HG03354 (cell line): ENCODE data around the gene OR52B2.
A peak's percentile ranks its signal among the peaks of the same experiment; 100 is the strongest.

Experiments used
- ATAC-seq: cut with Tn5 transposase; IDR thresholded peaks from one replicate; pipeline ENCODE4 v1.9.1; 2021; ENCODE audit warnings: mild to moderate bottlenecking; ENCODE audit not compliant: unreplicated experiment, poor library complexity, severe bottlenecking

OR52B2 gene

GRCh38 chr11:6170226-6170625, at the start of gene OR52B2:
Gene OR52B2 (minus strand): TSS chr11:6170326. CDS start chr11:6170326, 0 bp downstream.
- no peak for ATAC-seq

GRCh38 chr11:6219359-6219758, 49.2 kb upstream of the OR52B2 start:
- ATAC-seq, result no peak

- no peak for ATAC-seq
Measured at GRCh38 chr11:6217722-6218121, 47.6 kb upstream of the OR52B2 start.

DNA sequence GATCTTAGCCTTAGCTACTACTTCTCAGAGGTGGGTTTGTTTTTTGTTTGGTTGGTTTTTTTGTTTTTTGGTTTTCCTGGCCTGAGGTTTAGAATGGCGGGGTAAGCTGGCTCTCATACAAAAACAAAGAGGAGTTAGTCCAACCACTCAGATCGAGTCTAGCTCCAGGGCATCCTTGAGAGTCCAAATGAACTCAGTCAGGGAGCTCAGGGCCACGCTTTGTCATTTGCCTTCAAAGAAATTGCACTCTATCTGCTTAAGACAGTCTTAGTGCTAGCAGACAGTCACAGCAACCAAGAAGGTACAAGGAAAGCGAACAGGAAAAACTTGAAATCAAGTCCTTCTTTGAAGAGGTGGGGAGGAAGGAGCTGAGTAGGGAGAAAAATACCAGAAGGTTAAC, 46.4 kb upstream of the OR52B2 start:
- ATAC-seq, result no peak

DNA sequence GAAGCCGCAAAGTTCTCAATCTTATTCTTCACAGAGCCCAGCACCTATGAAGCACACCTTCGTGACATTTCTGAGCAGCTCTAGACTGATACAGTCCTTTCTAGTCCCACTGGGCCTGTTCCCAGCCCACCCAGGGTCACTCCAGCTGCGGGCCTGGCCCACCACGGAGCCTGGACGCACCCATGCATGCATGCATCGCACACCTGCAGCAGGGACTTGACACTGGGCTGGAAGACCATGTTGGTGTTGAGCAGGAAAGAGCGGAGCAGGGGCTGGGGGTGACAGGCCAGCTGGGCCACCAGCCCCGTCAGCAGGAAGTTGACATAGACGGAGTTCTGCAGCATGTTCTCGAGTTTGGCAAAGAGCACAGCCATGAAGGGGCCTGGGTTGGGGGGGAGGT, 44.4 kb upstream of the OR52B2 start:
- ATAC-seq, result no peak

GRCh38 chr11:6210274-6210955, 40.3 kb upstream of the OR52B2 start:
- no peak for ATAC-seq

GRCh38 chr11:6209801-6210200, 39.7 kb upstream of the OR52B2 start:
- ATAC-seq, result no peak

- ATAC-seq, result no peak
Measured at GRCh38 chr11:6206456-6207180, 36.5 kb upstream of the OR52B2 start.

DNA sequence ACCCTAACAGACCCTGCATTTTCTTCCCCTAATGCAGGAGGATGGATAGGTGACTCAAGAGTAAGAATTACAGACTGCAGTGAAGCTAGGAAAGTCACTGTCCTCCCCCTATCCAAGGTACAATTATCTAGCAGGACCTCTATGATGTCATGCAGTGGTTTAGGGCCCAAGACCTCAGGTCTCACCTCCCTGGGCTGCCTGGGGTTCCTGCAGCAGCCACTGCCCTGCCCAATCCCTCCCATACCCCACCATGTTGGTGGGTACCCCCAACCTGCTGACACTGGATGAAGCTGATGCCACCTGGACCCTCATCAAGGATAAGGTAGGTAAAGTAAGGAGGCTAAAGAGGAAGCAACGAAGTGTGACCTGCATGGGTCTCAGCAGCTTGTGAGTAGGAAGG, 35.2 kb upstream of the OR52B2 start, which contains the start of gene C11orf42:
Gene C11orf42, plus strand, starts transcription at position 192 of the 400 bp plus-strand sequence. Its CDS starts 59 bp downstream, at position 251.
- ATAC-seq, result no peak

DNA sequence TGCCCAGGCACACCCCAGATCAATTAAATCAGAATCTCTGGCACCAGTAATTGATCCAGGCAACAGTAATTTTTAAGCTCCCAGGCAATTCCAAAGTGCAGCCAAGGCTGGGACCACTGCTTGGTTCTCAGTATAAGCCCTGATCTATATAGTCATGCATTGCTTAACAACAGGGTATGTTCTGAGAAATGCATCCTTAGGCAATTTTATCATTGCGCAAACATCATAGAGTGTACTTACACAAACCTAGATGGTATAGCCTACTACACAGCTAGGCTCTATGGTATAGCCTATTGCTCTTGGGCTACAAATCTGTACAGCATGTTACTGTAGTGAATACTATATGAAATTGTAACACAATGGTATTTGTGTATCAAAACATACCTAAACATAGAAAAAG, 34.6 kb upstream of the OR52B2 start:
- no peak for ATAC-seq

- peak; percentile 80 for ATAC-seq
Measured at GRCh38 chr11:6203327-6203726, 33.2 kb upstream of the OR52B2 start.

DNA sequence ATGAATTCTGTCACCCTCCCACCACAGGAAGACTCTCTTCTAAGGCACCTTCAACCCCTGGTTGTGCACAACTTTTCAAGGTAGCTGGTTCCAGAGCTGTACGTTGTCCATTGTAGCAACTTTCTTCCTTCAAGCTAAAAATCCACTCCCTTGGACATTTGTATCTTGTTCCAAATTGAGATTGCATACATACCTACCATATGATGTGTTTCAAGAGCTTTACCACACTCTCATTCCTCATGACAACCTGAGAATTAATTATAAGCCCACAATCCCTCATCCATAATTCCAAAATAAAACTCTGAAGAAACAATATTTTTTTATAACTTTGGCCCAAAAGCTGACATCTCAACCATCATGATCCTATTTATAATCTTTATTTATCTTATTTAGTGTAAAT, 31.9 kb upstream of the OR52B2 start:
- no peak for ATAC-seq

- no peak for ATAC-seq
Measured at GRCh38 chr11:6201481-6201880, 31.4 kb upstream of the OR52B2 start.

GRCh38 chr11:6200975-6201374, 30.8 kb upstream of the OR52B2 start:
- no peak for ATAC-seq

DNA sequence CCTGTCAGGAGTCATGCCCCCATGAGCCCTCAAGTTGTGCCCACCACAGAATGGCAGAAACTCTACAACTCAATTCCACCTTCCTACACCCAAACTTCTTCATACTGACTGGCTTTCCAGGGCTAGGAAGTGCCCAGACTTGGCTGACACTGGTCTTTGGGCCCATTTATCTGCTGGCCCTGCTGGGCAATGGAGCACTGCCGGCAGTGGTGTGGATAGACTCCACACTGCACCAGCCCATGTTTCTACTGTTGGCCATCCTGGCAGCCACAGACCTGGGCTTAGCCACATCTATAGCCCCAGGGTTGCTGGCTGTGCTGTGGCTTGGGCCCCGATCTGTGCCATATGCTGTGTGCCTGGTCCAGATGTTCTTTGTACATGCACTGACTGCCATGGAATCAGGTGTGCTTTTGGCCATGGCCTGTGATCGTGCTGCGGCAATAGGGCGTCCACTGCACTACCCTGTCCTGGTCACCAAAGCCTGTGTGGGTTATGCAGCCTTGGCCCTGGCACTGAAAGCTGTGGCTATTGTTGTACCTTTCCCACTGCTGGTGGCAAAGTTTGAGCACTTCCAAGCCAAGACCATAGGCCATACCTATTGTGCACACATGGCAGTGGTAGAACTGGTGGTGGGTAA, 29.2 kb upstream of the OR52B2 start, which contains the start of gene OR52W1:
Gene OR52W1, plus strand, starts transcription at position 51 of the 637 bp plus-strand sequence. Its CDS starts 0 bp downstream, at position 51.
- ATAC-seq, result no peak

DNA sequence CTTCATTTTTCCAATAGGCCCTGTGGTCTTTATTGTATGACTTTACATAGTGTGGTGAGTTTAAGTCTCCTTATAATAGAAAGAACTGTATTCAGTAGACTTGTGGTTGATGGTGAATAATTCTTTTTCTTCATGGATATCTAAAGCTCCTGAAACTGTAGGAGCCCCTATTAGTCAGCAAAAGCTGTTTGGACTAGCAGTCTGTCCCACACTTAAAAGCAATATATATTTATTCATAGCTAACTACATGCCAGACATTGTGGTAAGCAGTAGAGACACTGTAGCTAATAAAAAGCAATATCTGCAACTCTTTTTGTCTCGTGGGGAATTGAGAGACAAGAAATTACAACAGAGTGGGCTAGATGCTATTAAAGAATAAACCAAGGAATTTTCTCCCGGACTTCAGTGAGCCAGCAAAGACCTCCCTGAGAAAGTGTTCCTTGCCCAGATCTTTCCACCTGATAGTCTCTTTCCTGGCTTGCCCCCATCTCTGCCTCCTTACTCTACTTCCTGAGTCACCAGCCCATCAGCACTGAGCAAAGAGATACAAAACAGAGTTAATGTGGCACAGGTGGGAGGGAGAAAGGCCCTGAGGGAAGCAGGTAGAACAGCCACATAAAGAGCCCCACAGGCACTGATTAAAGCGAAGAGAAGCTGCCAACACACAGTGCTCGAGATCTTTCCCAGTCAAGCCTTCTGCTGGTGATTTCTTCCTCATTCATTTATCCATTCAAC, 27.5 kb upstream of the OR52B2 start:
- ATAC-seq, result no peak

DNA sequence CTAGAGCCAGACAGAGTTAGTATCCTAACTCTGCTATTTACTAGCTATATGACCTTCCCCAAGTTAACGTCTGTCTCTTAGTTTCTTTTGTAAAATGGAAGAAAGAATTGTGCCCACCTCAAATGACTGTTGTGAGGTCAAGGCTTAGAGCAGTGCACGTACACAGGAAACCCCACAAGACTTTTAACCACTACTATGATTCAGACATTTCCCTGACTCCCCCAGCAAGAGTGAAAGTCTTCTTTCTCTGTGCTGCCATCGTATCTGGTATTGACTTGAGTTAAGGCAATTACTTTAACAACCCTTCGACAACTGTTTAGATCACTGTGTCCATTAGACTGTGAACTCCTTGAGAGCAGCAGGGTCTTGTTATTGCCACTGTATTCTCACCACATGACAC, 26.3 kb upstream of the OR52B2 start:
- no peak for ATAC-seq

- no peak for ATAC-seq
Measured at GRCh38 chr11:6194065-6194581, 24.0 kb upstream of the OR52B2 start.

DNA sequence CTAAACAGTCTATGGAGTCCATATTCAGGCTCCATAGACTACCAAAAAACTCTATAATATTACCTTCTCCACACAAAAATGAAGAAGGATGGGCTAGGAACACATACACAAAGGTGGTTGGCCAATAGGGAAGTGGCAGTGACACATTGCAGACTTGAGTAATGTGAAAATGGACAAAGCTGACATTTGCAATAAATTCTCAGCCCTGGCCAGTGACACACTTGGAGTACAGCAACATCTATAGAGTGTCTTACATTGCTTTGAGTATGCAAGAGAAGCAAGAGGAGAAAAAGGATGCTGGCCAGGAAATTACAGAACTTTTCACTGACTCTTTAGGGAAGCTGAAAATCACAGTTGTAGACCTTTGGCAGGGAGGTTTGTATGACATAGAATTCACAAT, 21.6 kb upstream of the OR52B2 start:
- no peak for ATAC-seq

DNA sequence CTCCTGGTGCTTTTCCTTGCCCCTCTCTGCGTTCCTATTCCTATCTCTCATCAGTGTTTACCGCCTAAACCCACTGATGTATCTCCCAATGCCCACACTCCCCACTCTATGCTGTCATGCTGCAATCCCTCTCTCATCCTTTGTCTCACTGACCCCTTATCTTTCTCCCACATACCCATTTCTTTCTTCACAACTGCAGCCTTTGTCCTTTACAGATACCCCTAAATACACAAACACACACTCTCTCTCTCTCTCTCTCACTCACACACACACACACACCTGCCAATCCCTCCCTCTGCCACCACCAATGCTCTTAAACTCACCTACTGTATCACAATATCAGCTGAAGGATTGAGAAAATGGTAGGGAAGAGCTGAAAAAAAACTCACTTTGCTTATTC, 5.3 kb upstream of the OR52B2 start:
- no peak for ATAC-seq
